HT-29 (cell line): ENCODE data around the gene ST6GALNAC3. TPM values are rescaled to one million over a fixed set of nuclear protein-coding genes. Genes with fewer than 3 reads are reported as not detected.

ENCODE experiments used
- DNase-seq: peaks from one replicate; pipeline ENCODE4 v3.0.0-alpha.2; 2015; ENCODE audit warnings: low spot score
- total RNA-seq: library from RNA; depleted of rRNA; stranded (reverse); fragments of >200 nt; shearing (Covaris generic); gene quantifications from 2 replicates; pipeline ENCODE4 v1.2.3, GENCODE V29; 2014

ST6GALNAC3 gene
- total RNA-seq, 1 experiment from 2014 or later: not detected

DNA sequence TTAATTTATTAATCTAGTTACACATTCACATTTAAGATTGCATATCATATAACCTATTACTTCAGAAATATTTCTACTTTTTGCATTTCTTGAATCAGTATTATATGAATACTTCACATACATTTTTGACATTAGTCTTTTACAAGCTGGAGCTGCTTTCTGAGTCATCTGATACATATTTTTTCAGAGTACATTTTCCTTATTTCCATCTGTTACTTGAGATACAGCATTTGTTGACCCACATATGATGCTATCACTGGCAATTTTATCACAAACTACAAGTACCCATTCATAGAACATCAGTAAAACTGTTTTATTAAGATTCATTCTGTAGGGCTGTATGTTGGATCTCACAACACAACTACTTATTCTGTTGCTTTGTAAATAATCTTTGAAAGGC lies 425.6 kb downstream of the ST6GALNAC3 start:
- DNase-seq: no peak

DNA sequence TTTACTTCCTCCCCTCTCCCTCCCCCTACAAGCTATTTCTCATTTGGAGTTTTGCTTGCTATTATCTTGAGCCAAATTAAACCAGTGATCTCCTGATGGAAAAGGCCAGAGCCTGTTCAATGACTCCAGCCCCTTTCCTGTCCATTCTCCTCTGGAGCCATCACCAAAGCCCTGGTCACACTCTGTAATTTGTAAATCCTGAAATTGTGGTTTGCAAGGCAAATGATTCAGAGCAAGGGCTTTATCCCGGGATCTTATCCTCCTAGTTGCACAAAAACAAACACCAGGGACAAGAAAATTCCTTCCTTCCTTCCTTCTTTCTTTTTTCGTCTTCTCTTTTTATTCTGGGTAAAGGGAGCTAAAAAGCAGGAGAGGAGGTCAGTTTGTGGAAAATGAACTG lies 426.6 kb downstream of the ST6GALNAC3 start:
- no peak for DNase-seq

DNA sequence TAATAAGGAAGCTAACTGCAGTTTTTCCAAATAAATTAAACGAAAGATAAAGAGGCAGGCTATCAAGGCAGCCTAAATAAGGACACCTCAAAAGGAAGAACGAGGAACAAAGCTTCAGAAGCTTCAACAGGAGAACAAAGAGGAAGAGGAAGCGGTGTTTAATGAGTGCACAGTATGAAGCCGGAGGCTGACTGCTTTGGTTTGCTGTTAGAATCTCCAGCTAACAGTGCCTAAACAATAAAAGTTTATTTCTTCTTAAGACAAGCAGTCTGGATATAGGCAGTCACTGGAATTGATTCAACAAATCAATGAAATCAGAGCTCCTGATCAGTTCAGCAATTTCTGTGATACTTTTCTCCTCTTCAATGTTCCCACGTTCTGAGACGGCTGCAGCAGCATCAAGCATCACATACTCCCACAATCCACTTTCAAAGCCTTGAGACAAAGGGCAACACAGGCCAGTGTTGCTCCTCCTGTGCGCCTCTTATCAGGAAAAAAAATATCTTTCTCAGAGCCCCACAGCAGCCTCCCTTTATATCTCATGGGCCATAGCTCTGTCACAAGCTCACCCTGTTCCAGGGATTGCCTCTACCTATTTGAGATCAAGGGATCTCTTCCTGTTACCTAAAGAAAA lies 427.2 kb downstream of the ST6GALNAC3 start:
- no peak for DNase-seq

DNA sequence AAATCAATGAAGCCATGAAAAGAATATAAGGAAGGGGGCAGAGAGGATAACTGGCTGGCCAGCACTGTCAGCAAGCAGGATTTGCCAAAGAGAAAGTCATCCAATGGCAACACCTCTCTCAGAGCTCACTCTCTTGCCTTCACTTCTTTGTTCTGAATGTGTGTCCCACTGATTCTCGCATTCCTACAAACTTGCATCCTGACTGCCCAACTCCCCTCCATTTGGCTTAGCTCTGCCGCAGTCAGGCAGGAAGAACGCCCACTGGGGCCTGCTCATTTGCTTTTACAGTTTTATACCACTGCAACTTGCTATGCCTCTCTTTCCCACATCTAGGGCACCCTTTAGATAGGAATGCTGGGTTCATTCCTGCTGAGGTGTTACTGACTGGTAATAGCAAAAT lies 428.6 kb downstream of the ST6GALNAC3 start:
- DNase-seq: no peak

DNA sequence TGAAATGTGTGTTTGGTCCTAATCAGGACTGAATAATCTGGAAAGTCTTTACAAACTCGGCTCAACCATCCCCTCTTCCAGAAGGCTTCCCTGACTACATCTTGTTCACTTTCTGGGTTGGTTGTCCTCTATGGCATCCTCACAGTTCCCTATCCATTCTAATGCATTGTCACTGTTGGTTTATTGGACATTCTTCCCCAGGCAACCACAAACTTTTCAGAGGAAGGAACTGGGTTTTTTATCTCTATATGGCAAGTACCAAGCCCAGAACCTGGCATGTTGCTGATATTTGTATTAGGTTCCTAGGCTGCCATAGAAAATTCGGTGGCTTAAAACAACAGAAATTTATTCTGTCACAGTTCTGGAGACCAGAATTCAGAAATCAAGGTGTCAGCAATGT lies 429.2 kb downstream of the ST6GALNAC3 start:
- no peak for DNase-seq

DNA sequence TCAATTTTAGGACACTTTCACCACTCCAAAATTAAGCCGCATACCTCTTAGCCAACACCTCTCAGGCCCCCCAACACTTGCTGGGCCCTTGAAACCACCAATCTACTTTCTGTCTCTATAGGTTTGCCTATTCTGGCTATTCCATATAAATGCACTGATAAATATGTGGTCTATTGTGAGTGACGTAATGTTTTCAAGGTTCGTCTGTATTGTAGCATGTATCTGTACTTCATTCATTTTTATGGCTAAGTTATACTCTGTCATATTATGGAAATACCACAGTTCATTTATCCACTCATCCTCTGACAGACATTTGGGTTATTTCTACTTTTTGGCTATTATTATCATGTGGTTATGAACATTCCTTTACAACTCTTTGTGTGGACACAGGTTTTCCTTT lies 432.8 kb downstream of the ST6GALNAC3 start:
- DNase-seq: no peak

DNA sequence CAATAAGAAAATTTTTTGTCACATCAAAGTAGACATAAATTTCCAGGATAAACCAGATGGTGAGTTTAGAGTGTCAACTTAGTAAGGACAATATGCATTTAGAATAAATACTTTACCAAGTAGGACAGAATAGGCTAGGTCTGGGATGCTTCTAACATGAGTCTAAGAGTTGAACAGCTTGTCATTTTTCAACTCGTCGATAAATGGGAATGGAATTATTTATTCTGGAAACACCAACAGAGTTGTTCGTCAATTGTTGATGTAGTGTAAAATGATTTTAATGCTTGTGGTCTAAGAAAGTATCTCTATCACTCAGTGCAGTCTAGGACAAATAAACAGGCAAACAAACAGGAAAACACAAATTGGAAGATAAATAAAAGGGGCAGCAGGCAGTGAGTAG lies 434.3 kb downstream of the ST6GALNAC3 start:
- DNase-seq: no peak

DNA sequence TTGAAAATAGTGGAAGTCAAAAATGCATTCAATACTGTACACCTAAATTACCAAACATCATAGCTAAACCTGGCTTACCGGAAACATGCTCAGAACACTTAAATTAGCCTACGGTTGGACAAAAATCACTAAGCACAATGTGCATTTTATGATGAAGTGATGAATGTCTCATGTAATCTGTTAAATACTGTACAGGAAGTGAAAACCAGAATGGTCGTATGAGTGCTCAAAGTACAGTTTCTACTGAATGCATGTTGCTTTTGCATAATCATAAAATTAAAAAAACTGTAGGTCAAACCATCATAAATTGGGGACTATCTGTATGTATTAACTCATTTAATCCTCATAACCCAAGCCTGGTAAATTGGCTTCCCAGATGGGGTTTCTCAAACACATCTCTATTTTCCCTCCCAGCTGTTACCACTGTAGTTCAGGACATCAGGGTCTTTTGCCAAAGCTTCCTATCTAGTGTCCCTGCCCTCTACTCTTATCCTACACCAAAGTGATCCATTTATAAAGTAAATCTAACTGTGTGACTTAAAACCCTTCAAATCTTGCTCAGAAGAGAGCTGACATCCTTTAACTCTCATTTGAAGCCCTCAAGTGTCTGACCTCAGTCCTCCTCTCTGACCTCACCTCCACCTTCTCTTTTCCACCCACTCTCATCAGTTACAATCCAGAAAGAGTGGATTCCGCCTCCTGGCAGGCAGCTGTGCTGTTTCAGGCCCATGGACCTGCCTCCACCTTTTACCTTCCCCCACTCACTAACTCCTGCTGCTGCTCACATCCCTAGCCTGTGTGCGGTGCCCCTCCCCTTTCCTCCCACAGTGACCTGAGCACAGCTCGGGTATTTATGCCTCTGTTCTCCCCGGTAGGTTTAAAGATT lies 436.4 kb downstream of the ST6GALNAC3 start:
- DNase-seq: no peak

DNA sequence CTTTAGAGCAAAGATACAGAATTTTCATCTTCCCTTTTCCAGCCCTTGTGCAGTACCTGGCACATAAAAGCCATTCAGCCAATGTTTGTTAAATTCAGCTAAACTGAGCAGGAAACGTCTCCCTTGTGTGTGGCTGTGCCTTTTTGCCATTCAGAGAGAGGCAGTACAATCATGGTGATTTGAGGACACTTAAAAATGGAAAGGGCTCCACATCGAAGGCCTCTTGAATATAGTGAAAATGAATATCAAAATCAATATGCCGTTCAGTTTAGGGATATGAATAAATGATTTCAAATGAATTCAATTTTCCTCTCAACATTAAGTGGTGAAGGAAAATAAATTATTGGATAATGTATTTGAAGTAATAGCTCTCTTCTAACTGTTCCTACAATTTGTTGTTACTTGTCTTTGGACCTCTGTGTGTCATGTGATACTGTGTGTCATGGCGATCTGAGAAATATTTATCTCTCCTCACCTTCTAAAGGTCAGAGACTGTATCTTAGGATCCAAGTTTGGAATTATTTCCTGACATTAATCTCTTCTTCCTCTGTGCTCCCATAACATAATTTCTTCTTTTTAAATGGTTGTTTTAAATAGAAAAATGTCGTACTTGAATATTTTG lies 437.1 kb downstream of the ST6GALNAC3 start:
- no peak for DNase-seq

DNA sequence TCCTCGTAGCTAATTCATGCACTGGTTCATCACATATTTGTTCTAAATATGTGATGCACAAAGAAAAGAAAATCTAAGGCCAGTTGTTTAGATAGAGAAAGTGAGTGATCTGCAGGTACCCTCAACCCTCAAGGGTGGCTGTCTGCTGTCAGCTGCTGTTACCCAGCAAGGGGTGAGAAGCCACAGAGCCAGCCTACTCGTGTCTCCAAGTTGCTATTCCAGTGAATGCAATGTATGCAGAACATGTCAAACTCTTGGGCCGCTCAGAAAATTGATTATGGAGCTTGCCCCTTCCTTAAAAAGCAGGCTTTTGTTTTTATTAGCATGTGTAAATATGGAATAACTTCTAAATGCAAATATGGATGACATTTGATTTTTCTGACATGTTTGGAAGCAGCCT lies 456.4 kb downstream of the ST6GALNAC3 start:
- no peak for DNase-seq

DNA sequence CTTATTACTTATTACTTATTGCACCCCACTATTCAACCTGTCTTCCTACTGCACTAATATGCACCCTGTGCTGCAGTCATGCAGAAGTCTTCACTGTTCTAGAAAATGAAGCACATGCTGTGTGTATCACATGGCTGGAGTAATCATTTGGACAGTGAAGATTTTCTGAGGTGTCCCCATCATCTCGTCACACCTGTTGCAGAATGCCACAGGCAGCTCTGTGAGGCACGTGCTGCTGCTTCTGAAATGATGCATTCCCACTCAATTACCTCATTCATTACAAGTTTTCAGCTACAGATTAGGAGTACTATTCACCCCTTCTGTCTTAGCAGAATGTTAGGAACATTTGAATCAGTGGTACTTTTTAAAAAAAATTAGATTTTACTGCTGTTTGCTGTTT lies 467.1 kb downstream of the ST6GALNAC3 start:
- DNase-seq: no peak

DNA sequence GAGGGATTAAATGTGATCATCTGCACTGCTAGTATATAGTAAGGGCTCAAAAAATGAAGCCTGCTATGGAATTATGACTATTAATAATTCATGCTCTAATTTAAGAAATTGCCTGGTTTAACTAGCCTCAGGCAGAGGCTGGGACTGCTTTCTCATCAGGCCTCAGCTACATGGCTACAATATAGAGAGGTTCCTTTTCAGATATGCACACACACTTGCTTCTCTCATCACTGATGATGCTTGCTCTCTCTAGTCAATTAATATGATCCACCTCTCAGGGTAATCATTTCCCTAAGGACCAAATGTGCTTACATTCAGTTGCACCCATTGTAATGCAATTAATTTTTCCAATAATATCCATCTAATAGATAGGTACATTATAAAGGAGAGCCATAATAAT lies 467.8 kb downstream of the ST6GALNAC3 start:
- no peak for DNase-seq

DNA sequence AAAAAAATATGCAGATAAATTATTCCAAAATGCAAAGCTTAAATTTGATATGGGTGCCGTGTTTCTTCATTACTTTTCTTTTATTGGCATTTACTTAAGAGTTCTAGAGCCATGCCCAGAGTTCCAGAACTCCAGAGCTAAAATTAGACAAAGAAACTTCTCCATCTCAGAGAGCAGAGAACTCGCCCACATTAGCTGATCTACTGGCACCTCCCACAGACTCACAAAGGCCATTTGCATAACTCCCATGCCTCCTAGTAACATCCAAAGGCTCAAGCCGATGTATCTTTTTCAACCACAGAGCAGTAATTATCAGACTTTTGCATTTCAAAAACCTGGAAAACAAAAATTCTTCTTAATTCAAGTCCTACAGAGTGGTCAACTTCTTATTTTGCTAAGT lies 468.9 kb downstream of the ST6GALNAC3 start:
- no peak for DNase-seq

DNA sequence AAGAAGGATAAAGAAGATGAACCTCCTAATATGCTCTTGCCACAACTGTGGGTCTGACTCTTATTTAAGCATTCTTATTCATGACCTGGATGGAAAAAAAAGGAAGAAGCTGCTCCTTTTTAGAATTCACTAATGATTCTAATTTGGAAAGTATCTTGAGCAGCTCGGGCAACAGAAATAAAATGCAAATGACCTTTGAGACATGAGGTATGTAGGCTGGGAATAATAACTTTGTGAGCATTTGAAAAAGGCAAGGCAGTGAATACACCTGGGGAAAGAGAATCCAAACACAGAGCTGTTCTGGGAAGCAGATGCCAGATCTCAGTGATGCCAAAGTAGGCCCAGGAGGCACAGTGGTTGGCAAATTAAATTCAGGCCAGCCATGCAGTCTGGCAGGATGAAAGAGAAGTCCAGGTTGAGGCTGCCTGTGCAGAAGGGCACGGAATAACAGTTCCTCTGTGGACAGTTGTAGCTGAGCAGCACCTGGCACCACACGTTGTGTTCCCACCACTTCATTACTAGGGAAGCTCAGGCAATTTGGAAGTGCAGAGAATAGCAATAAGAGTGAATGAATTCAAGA lies 471.9 kb downstream of the ST6GALNAC3 start:
- DNase-seq: no peak

DNA sequence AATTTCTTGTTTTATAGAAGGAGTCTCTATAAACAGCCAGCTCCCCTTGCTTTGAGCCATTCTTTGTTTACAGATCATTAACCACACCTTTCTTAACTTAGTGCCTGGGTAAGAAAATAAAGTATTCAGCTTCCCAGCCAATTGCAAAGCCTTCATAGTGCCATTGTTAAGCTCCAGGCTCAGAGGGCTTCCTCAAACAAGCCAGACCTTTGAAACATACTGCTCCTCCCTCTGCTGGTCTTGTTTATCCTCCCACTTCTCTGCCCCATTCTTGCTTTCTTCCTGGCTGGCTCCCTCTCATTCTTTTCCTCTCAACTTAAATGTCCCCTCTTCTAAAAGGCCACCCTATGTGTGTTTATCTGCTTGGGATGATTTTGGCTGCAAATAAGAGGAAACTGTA lies 473.4 kb downstream of the ST6GALNAC3 start:
- peak; percentile 46 for DNase-seq

DNA sequence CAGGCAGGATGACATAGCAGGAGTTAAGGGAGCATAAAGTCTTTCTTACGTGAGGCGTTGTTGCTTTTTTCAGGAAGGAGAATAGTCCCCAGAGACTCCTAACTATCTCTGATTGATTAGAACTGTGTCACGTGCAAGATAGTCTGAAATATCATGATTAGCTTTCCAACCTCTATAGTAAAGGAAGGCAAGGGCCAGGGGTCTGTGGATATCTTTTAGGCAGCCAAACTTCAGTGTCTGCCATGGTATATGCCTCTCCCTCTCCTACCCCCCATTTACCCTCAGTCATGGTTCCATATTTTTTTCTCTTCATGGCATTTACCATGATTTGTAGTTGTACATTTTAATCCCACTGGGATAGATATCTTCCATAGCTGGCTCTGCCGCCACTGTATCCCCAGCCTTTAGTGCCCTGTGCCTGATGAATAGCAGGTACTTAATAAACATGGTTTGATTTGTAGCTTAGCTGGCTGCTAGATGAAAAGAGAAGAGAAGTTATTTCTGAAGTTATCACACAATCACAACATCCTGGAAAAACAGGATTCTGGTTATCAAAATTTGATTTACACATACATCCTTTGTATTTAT lies 474.1 kb downstream of the ST6GALNAC3 start:
- DNase-seq: no peak

DNA sequence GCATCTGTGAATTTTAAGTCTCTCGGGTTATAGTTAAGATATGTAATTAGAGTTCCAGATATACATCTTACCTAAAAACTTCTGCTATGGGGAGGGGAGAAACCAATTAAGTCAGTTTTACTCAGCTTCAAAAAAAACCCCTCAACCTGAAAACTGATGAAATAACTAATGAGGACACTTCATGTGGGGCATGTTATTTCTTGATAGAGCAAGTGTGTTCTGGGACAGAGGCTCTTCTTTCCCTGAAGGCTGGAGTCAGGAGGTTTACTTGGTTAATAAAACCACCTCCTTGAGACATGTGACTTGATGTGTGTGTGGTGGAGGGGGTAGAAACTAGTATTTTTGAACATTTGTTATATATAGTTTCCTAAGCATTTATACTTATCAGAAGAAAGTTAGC lies 479.7 kb downstream of the ST6GALNAC3 start:
- no peak for DNase-seq

DNA sequence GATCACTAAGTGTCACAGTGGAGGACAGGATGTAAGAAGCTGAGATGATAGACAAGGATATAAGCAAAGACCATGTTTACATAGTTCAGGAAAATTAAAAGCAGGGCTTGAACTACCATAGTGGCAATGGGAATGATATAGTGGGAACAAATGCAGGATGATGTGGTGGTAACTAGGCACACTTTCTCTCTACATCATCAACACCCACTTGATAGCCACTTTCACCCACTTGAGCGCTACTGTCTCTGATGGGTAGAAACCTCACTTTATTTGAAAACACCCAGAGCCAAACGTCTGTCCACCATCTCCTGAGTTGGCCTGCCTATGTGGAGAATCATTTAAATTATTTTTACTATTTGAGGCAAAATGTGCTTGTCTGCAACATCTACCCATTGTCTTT lies 487.7 kb downstream of the ST6GALNAC3 start:
- no peak for DNase-seq

DNA sequence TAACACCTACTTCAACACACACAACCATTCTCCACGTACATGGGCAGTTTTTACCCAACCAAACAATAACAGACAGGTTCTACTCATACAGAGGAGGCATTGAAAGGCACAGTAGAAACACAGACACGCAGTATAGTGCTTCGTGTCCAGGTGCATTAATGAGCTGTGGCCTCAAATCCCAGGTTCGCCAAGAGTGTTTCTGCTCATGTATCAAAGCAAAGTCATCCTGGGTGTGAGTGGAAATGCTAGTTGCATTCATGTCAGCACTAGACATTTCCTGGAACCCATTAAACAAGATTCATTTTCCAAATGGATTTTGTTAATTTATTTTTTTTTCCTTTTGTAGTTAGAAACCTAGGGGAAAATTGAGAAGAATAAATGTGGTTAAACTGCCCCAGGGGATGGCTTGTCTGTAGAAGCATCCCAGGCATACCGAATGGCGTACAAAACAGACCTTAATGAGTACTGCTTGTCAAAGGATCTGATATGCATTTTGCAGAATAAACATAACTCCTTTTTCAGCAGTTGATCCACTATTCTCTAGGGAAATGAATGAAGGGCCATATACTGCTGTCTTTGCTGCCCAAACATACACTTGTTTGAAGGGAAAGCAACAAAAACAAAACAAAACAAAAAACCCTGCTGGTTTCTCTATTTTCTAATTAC lies 494.2 kb downstream of the ST6GALNAC3 start:
- no peak for DNase-seq

DNA sequence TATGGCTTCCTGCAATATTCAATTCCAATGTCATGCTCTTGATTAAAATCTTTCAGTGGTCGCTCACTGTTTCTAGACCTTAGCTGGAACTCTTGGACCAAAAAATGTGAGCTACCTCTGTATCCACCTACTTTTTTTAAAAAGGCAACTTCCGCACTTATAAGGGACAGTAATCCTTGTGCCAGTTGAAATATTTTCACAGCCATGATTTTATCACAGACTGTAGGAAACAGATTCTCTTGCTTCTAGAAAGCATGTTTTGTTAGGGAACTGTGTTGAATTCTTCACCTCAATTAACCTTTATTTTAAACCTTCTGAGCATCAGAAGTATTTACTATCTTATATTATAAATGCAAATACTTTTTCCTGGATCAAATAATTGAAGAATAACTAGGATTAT lies 496.7 kb downstream of the ST6GALNAC3 start:
- no peak for DNase-seq

DNA sequence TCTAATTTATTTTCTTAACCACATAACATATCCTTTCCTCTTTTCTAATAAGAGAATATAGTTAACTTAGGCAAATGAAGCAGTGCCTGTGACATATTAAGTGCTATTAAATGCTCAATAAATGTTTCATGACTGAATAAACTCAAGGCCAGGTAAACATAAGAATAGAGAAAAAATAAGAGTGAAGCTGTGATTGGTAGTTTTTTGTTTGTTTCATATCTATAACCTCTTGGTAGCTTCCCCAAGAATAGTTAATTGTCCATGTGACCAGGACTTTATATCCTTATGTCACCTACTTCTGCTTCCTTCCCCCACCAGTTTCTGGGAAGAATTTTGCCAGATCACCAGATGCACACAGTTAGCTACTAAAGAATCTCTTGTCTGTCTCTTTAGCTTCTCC lies 497.7 kb downstream of the ST6GALNAC3 start:
- DNase-seq: no peak
